Forelimb muscle (tissue), 1 donor: ENCODE data around the gene C9orf85. TPM values are rescaled to one million over a fixed set of nuclear protein-coding genes. Genes with fewer than 3 reads are reported as not detected.
"Not testable (repeated sequence)": the region's sequence is repeated elsewhere in the genome, so short reads cannot be mapped to it uniquely, and the experiment has no call there.

ENCODE experiments used
- DNase-seq: peaks from one replicate; pipeline ENCODE4 v3.0.0-alpha.2; 2013; ENCODE audit warnings: low read depth
- polyA plus RNA-seq: library from polyadenylated mRNA; unstranded; fragments of 120-200 nt; gene quantifications from one replicate; pipeline ENCODE4 v1.2.1, GENCODE V29; 2013; ENCODE audit not compliant: insufficient read length

The C9orf85 gene
- polyA plus RNA-seq = 19.1 TPM

- DNase-seq = peak; percentile 98
Measured at GRCh38 chr9:71911061-71911907, at the start of gene C9orf85, which contains the start of gene ABHD17B. Gene C9orf85, plus strand, starts transcription at chr9:71911639. Its CDS starts 96 bp downstream, at chr9:71911735. Gene ABHD17B, minus strand, starts transcription at chr9:71911193. Its CDS starts 36,113 bp downstream, at chr9:71875080.

- no peak for DNase-seq
Measured at GRCh38 chr9:71863631-71864030, 47.8 kb upstream of the C9orf85 start.

- no peak for DNase-seq
Measured at GRCh38 chr9:71875345-71875744, 36.1 kb upstream of the C9orf85 start.

- DNase-seq = no peak
Measured at GRCh38 chr9:71876106-71876505, 35.3 kb upstream of the C9orf85 start.

GRCh38 chr9:71876829-71877228 lies 34.6 kb upstream of the C9orf85 start:
- no peak for DNase-seq

GRCh38 chr9:71878327-71879274 lies 32.8 kb upstream of the C9orf85 start:
- no peak for DNase-seq

- DNase-seq = no peak
Measured at GRCh38 chr9:71879644-71880174, 31.7 kb upstream of the C9orf85 start.

GRCh38 chr9:71884005-71884404 lies 27.4 kb upstream of the C9orf85 start:
- no peak for DNase-seq

GRCh38 chr9:71885467-71885866 lies 26.0 kb upstream of the C9orf85 start:
- no peak for DNase-seq

- no peak for DNase-seq
Measured at GRCh38 chr9:71886015-71886414, 25.4 kb upstream of the C9orf85 start.

- no peak for DNase-seq
Measured at GRCh38 chr9:71886541-71886940, 24.9 kb upstream of the C9orf85 start.

GRCh38 chr9:71887362-71887761 lies 24.1 kb upstream of the C9orf85 start:
- no peak for DNase-seq

- DNase-seq = no peak
Measured at GRCh38 chr9:71890042-71890679, 21.3 kb upstream of the C9orf85 start.

GRCh38 chr9:71891557-71892189 lies 19.8 kb upstream of the C9orf85 start:
- DNase-seq = no peak

- DNase-seq = no peak
Measured at GRCh38 chr9:71895117-71895516, 16.3 kb upstream of the C9orf85 start.

- no peak for DNase-seq
Measured at GRCh38 chr9:71895955-71896354, 15.5 kb upstream of the C9orf85 start.

GRCh38 chr9:71896761-71897160 lies 14.7 kb upstream of the C9orf85 start:
- DNase-seq = no peak

GRCh38 chr9:71897577-71897976 lies 13.9 kb upstream of the C9orf85 start:
- no peak for DNase-seq

- not testable (repeated sequence) for DNase-seq
Measured at GRCh38 chr9:71898756-71899155, 12.7 kb upstream of the C9orf85 start.

- no peak for DNase-seq
Measured at GRCh38 chr9:71901695-71902597, 9.5 kb upstream of the C9orf85 start.
